Sigmoid colon (tissue), 4 donors: ENCODE measurements around the gene SCN1B.

Source experiments
- EP300 ChIP-seq, 4 donors: sonication (generic); formaldehyde crosslinking; IDR thresholded peaks; one replicate each; pipeline ENCODE4 v1.6.1; 2017; ENCODE audit warnings: antibody characterized with exemption in 4 of 4
- POLR2AphosphoS5 ChIP-seq, 4 donors: sonication (generic); formaldehyde crosslinking; IDR thresholded peaks; one replicate each; pipeline ENCODE4 v1.6.1; 2017; ENCODE audit warnings: antibody characterized with exemption in 4 of 4

DNA sequence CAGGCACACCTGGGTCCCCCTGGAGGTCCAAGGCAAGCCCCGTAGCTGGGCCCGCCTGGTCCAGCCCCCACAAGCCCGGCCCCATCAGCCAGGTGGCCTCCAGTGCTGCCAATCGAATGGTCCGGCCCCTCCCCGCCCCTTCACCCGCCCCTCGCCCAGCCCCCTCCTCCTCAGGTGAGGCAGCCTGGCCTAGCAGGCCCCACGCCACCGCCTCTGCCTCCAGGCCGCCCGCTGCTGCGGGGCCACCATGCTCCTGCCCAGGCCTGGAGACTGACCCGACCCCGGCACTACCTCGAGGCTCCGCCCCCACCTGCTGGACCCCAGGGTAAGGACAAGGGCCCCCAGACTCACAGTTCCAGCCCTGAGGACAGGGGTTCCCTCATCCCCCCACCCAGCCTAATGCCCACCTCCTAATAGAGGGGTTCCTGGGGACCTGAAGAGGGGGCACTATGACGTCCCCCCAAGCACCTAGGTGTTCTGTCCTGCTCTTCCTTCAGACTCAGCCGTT, 11.3 kb downstream of the SCN1B start, which contains the start of gene HPN:
- TF ChIP-seq EP300 (IDR thresholded peaks at IDR 0.05) = no peak
- TF ChIP-seq POLR2AphosphoS5 (IDR thresholded peaks at IDR 0.05) = no peak
